HepG2 (cell line): Measurements from ENCODE around the gene HECTD1. TPM values are rescaled to one million over a fixed set of nuclear protein-coding genes. Genes with fewer than 3 reads are reported as not detected.
A peak's percentile ranks its signal among the peaks of the same experiment; 100 is the strongest.

Experiments
- EED ChIP-seq: sonication (generic); formaldehyde crosslinking; IDR thresholded peaks from 2 replicates; pipeline ENCODE4 v1.5.0; 2020; ENCODE audit warnings: mild to moderate bottlenecking, missing genetic modification reagents
- ETV5 ChIP-seq: IDR thresholded peaks from 2 replicates; pipeline ENCODE4 v1.6.1; 2018; ENCODE audit warnings: missing biosample characterization, missing genetic modification reagents, inconsistent platforms, borderline replicate concordance
- MLLT10 ChIP-seq: sonication (generic); formaldehyde crosslinking; IDR thresholded peaks from 2 replicates; pipeline ENCODE4 v1.4.0; 2020; ENCODE audit warnings: missing genetic modification reagents
- MXD4 ChIP-seq: IDR thresholded peaks from 2 replicates; pipeline ENCODE4 v1.6.1; 2016; ENCODE audit warnings: mild to moderate bottlenecking, missing biosample characterization, missing genetic modification reagents
- PRDM4 ChIP-seq: sonication (generic); formaldehyde crosslinking; IDR thresholded peaks from 2 replicates; pipeline ENCODE4 v1.9.0; 2021; ENCODE audit warnings: missing genetic modification reagents, borderline replicate concordance
- SOX13 ChIP-seq, 3 experiments: fragments of 450-650 bp in 1 of 3; sonication (generic) in 1 of 3; formaldehyde crosslinking in 1 of 3; IDR thresholded peaks in 2 of 3; conservative IDR thresholded peaks in 1 of 3; 2 replicates each; pipeline versions ENCODE4 v1.5.0 to v1.6.1; 2016 to 2020; ENCODE audit warnings: antibody characterized with exemption in 1 of 3, mild to moderate bottlenecking in 1 of 3, missing compliant biosample characterization in 1 of 3, missing genetic modification reagents in 1 of 3, moderate library complexity in 1 of 3
- U2AF2 ChIP-seq: fragments of 200-400 bp; formaldehyde crosslinking; IDR thresholded peaks from 2 replicates; pipeline ENCODE4 v1.6.1; 2017; ENCODE audit warnings: low read depth, mild to moderate bottlenecking, low read length
- ZBTB44 ChIP-seq: sonication (generic); formaldehyde crosslinking; IDR thresholded peaks from 2 replicates; pipeline ENCODE4 v1.4.0; 2020; ENCODE audit warnings: missing genetic modification reagents
- ZBTB8A ChIP-seq: sonication (generic); formaldehyde crosslinking; IDR thresholded peaks from 2 replicates; pipeline ENCODE4 v1.4.0; 2020; ENCODE audit warnings: mild to moderate bottlenecking, low read depth, missing genetic modification reagents, borderline replicate concordance
- ZFP36L1 ChIP-seq: sonication (generic); formaldehyde crosslinking; IDR thresholded peaks from 2 replicates; pipeline ENCODE4 v1.8.0; 2022; ENCODE audit warnings: mild to moderate bottlenecking, missing genetic modification reagents, moderate library complexity
- ZFP90 ChIP-seq: sonication (generic); formaldehyde crosslinking; IDR thresholded peaks from 2 replicates; pipeline ENCODE4 v1.8.0; 2022; ENCODE audit warnings: missing genetic modification reagents, mild to moderate bottlenecking, inconsistent platforms, borderline replicate concordance
- ZMYM2 ChIP-seq: sonication (generic); formaldehyde crosslinking; IDR thresholded peaks from 2 replicates; pipeline ENCODE4 v1.8.0; 2022; ENCODE audit warnings: mild to moderate bottlenecking, missing genetic modification reagents
- ZNF136 ChIP-seq: sonication (generic); formaldehyde crosslinking; IDR thresholded peaks from 2 replicates; pipeline ENCODE4 v1.8.1; 2022; ENCODE audit warnings: low read depth, mild to moderate bottlenecking, moderate library complexity, missing genetic modification reagents
- ZNF256 ChIP-seq: sonication (generic); formaldehyde crosslinking; conservative IDR thresholded peaks from 2 replicates; pipeline ENCODE4 v1.4.0; 2020; ENCODE audit warnings: missing genetic modification reagents
- ZNF33A ChIP-seq: sonication (generic); formaldehyde crosslinking; IDR thresholded peaks from 2 replicates; pipeline ENCODE4 v1.5.1; 2020; ENCODE audit warnings: missing genetic modification reagents, mild to moderate bottlenecking, moderate library complexity, borderline replicate concordance
- ZNF33B ChIP-seq: sonication (generic); formaldehyde crosslinking; IDR thresholded peaks from 2 replicates; pipeline ENCODE4 v1.5.1; 2020; ENCODE audit warnings: mild to moderate bottlenecking, missing genetic modification reagents
- ZNF414 ChIP-seq: sonication (generic); formaldehyde crosslinking; IDR thresholded peaks from 2 replicates; pipeline ENCODE4 v1.5.0; 2020; ENCODE audit warnings: missing genetic modification reagents
- ZNF501 ChIP-seq: sonication (generic); formaldehyde crosslinking; IDR thresholded peaks from 2 replicates; pipeline ENCODE4 v1.5.1; 2020; ENCODE audit warnings: mild to moderate bottlenecking, moderate library complexity, missing genetic modification reagents
- ZNF747 ChIP-seq: sonication (generic); formaldehyde crosslinking; IDR thresholded peaks from 2 replicates; pipeline ENCODE4 v1.8.1; 2023; ENCODE audit warnings: missing genetic modification reagents, mild to moderate bottlenecking, borderline replicate concordance
- polyA plus RNA-seq, 8 experiments: library from polyadenylated mRNA; depleted of rRNA in 3 of 8; stranded (reverse) in 7 of 8; unstranded in 1 of 8; fragments of >200 nt; fragmentation: Illumina TruSeq in 4 of 8; extraction: Trizol in 4 of 8; gene quantifications; 2 replicates each; pipeline versions ENCODE4 v1.2.1 to v1.2.3, GENCODE V29; 2011 to 2016; ENCODE audit warnings: low read depth in 4 of 8, missing spikeins in 1 of 8, mixed read lengths in 1 of 8; ENCODE audit not compliant: insufficient read depth in 1 of 8
- total RNA-seq, 5 experiments: library from RNA; depleted of rRNA; stranded (reverse); fragments of >200 nt; fragmentation: Illumina TruSeq; extraction: Trizol; gene quantifications; 2 replicates each; pipeline ENCODE4 v1.2.3, GENCODE V29; 2016; ENCODE audit warnings: low read depth in 1 of 5
- TF ChIP-seq, protein P1 (sequence below): sonication (generic); formaldehyde crosslinking; IDR thresholded peaks from 2 replicates; pipeline ENCODE4 v1.5.1; 2020; ENCODE audit warnings: missing genetic modification reagents, mild to moderate bottlenecking, borderline replicate concordance

The HECTD1 gene
- total and polyA plus RNA-seq, 2 of the 13 experiments (the other 11 are each of a cell fraction or from before 2014, with no cell fraction given): 312 to 560 TPM

GRCh38 chr14:31229638-31230572 is 22.3 kb upstream of the HECTD1 start (continued):
- TF ChIP-seq ZNF747 (CRISPR knock-in tag): peak; percentile 100
- peak; percentile 69; the same call in 1 of the 2 replicates for TF ChIP-seq ZBTB44
- TF ChIP-seq MLLT10 (CRISPR knock-in tag): no peak
- peak; percentile 99 for TF ChIP-seq ZNF33B (CRISPR knock-in tag)
- TF ChIP-seq ZBTB8A (CRISPR knock-in tag): peak; percentile 92; the same call in 1 of the 2 replicates
- TF ChIP-seq, protein P1, sequence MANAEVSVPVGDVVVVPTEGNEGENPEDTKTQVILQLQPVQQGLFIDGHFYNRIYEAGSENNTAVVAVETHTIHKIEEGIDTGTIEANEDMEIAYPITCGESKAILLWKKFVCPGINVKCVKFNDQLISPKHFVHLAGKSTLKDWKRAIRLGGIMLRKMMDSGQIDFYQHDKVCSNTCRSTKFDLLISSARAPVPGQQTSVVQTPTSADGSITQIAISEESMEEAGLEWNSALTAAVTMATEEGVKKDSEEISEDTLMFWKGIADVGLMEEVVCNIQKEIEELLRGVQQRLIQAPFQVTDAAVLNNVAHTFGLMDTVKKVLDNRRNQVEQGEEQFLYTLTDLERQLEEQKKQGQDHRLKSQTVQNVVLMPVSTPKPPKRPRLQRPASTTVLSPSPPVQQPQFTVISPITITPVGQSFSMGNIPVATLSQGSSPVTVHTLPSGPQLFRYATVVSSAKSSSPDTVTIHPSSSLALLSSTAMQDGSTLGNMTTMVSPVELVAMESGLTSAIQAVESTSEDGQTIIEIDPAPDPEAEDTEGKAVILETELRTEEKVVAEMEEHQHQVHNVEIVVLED: peak; percentile 92
- TF ChIP-seq ZFP90 (CRISPR knock-in tag): peak; percentile 99
- TF ChIP-seq U2AF2: 0 out of 2 replicates have a peak, but pooled peaks have one; percentile 42
- peak; percentile 97 for TF ChIP-seq ZNF501
- peak; percentile 99 for TF ChIP-seq ZMYM2 (CRISPR knock-in tag)
- TF ChIP-seq PRDM4: 0 out of 2 replicates have a peak, but pooled peaks have one; percentile 64
- TF ChIP-seq ZNF33A (CRISPR knock-in tag): peak; percentile 35; the same call in 1 of the 2 replicates
- peak; percentile 98 for TF ChIP-seq ZNF256 (CRISPR knock-in tag)
- TF ChIP-seq ZNF136: peak; percentile 99
- peak; percentile 100 for TF ChIP-seq SOX13 (IDR thresholded peaks at IDR 0.05)
- TF ChIP-seq SOX13 (CRISPR knock-in tag; conservative IDR thresholded peaks at IDR 0.05 in 1 of 2, IDR thresholded peaks at IDR 0.05 in 1 of 2): peak in 1 of 2 experiments; percentile 100; a peak in 2 of 4 replicates
- TF ChIP-seq MXD4: peak; percentile 98
- peak; percentile 99 for TF ChIP-seq ETV5
- TF ChIP-seq EED (CRISPR knock-in tag): no peak
- TF ChIP-seq ZFP36L1 (CRISPR knock-in tag): peak; percentile 100
- peak; percentile 100 for TF ChIP-seq ZNF414 (CRISPR knock-in tag)
